WTC11 (cell line): ENCODE data around the gene R3HDM4. TPM values are rescaled to one million over a fixed set of nuclear protein-coding genes. Genes with fewer than 3 reads are reported as not detected.
A peak's percentile ranks its signal among the peaks of the same experiment; 100 is the strongest.

Experiments
- ATAC-seq: fragments of 200-7000 bp; cut with Tn5 transposase; 2 replicates; pipeline ENCODE4 v1.10.0; 2021; ENCODE audit warnings: mild to moderate bottlenecking, moderate library complexity
- CTCF ChIA-PET: fragments of 300-600 bp; sonication (Branson Sonifier 250); formaldehyde crosslinking; loops from one replicate; lab custom pipeline; 2021; ENCODE audit warnings: antibody characterized with exemption; lab: Charles Lee
- POLR2A ChIA-PET: fragments of 350-600 bp; sonication (Branson Sonifier 250); formaldehyde crosslinking; loops from one replicate; lab custom pipeline; 2021; ENCODE audit warnings: antibody characterized with exemption; lab: Charles Lee
- DNase-seq: peaks from one replicate; pipeline ENCODE4 v3.0.0; 2021; ENCODE audit warnings: low spot score
- H3K27ac Mint-ChIP-seq: 2 replicates; pipeline ENCODE4 v1.8.0; 2021; ENCODE audit warnings: mixed read lengths
- H3K27me3 Mint-ChIP-seq: 2 replicates; pipeline ENCODE4 v1.8.0; 2021; ENCODE audit warnings: low read depth, mild to moderate bottlenecking, moderate library complexity, mixed read lengths
- H3K36me3 Mint-ChIP-seq: 2 replicates; pipeline ENCODE4 v1.8.0; 2021; ENCODE audit warnings: mixed read lengths
- H3K4me1 Mint-ChIP-seq: 2 replicates; pipeline ENCODE4 v1.8.0; 2022; ENCODE audit warnings: mixed read lengths
- H3K4me3 Mint-ChIP-seq: 2 replicates; pipeline ENCODE4 v1.8.0; 2021; ENCODE audit warnings: mild to moderate bottlenecking, moderate library complexity, mixed read lengths
- H3K9me3 Mint-ChIP-seq: 2 replicates; pipeline ENCODE4 v1.8.0; 2021; ENCODE audit warnings: mixed read lengths
- CREM ChIP-seq: sonication (generic); formaldehyde crosslinking; IDR thresholded peaks from 2 replicates; pipeline ENCODE4 v1.8.1; 2022; ENCODE audit warnings: mild to moderate bottlenecking, missing genetic modification reagents, moderate library complexity
- ELF4 ChIP-seq: sonication (generic); formaldehyde crosslinking; IDR thresholded peaks from 2 replicates; pipeline ENCODE4 v1.8.1; 2022; ENCODE audit warnings: low read depth, mild to moderate bottlenecking, moderate library complexity, missing genetic modification reagents
- FOXP1 ChIP-seq: sonication (generic); formaldehyde crosslinking; IDR thresholded peaks from 2 replicates; pipeline ENCODE4 v1.8.0; 2022; ENCODE audit warnings: missing genetic modification reagents, mild to moderate bottlenecking, moderate library complexity, borderline replicate concordance
- NFYB ChIP-seq: sonication (generic); formaldehyde crosslinking; conservative IDR thresholded peaks from 2 replicates; pipeline ENCODE4 v1.8.0; 2022; ENCODE audit warnings: low read depth, missing genetic modification reagents
- RELA ChIP-seq: sonication (generic); formaldehyde crosslinking; IDR thresholded peaks from 2 replicates; pipeline ENCODE4 v1.8.1; 2022; ENCODE audit warnings: missing genetic modification reagents, mild to moderate bottlenecking, borderline replicate concordance
- SMAD4 ChIP-seq: sonication (generic); formaldehyde crosslinking; IDR thresholded peaks from 2 replicates; pipeline ENCODE4 v1.8.0; 2022; ENCODE audit warnings: mild to moderate bottlenecking, missing genetic modification reagents
- TEAD4 ChIP-seq: sonication (generic); formaldehyde crosslinking; IDR thresholded peaks from 2 replicates; pipeline ENCODE4 v1.8.0; 2022; ENCODE audit warnings: mild to moderate bottlenecking, missing genetic modification reagents
- ZBTB21 ChIP-seq: sonication (generic); formaldehyde crosslinking; IDR thresholded peaks from 2 replicates; pipeline ENCODE4 v1.8.1; 2023; ENCODE audit warnings: mild to moderate bottlenecking, missing genetic modification reagents, borderline replicate concordance
- ZNF219 ChIP-seq: sonication (generic); formaldehyde crosslinking; IDR thresholded peaks from 2 replicates; pipeline ENCODE4 v1.8.0; 2023; ENCODE audit warnings: missing genetic modification reagents, mild to moderate bottlenecking, borderline replicate concordance
- ZNF263 ChIP-seq: sonication (generic); formaldehyde crosslinking; IDR thresholded peaks from 2 replicates; pipeline ENCODE4 v1.8.1; 2022; ENCODE audit warnings: low read depth, mild to moderate bottlenecking, moderate library complexity, missing genetic modification reagents
- ZNF416 ChIP-seq: fragments of 250-450 bp; sonication (Bioruptor Pico); IDR thresholded peaks from 2 replicates; pipeline ENCODE4 v1.9.0; 2021; ENCODE audit warnings: mild to moderate bottlenecking, inconsistent platforms
- total RNA-seq: library from RNA; stranded (reverse); gene quantifications from 3 replicates; pipeline ENCODE4 v1.2.3, GENCODE V29; 2021
- TF ChIP-seq, protein P1 (sequence below): fragments of 200-600 bp; IDR thresholded peaks from 2 replicates; pipeline ENCODE4 v1.8.0; 2022; ENCODE audit warnings: antibody characterized with exemption
- TF ChIP-seq, protein P2 (sequence below): fragments of 250-450 bp; sonication (Bioruptor Pico); IDR thresholded peaks from 2 replicates; pipeline ENCODE4 v1.9.0; 2021; ENCODE audit warnings: moderate library complexity, mild to moderate bottlenecking, inconsistent platforms, borderline replicate concordance
- TF ChIP-seq, protein P3 (sequence below): sonication (generic); formaldehyde crosslinking; IDR thresholded peaks from 2 replicates; pipeline ENCODE4 v1.8.0; 2022; ENCODE audit warnings: mild to moderate bottlenecking, missing genetic modification reagents
- TF ChIP-seq, protein P4 (sequence below): sonication (generic); formaldehyde crosslinking; conservative IDR thresholded peaks from 2 replicates; pipeline ENCODE4 v1.8.1; 2023; ENCODE audit warnings: mild to moderate bottlenecking, low read depth, missing genetic modification reagents, moderate library complexity

The R3HDM4 gene
- total RNA-seq, 1 experiment from 2014 or later = 99.5 TPM

DNA sequence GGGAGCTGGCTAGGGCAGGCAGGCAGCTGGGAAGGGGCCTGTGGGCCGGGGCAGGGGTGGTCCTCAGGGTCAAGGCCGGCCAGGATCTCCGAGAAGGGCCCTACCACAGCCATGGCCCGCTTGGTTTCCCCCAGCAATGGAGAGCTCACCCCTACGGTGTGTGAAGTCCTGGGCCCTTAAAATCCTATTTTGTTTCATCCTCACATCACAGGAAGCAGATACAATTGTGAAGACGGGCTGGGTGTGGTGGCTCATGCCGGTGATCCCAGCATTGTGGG lies 11.0 kb downstream of the R3HDM4 start:
- H3K4me3 Mint-ChIP-seq = no peak overlapping the region
- no peak for ATAC-seq
- 0 out of 2 replicates have a peak, but pooled peaks cover 6% of the 10 kb centered on the region for H3K36me3 Mint-ChIP-seq
- ChIA-PET CTCF (interaction anchor here (1.1 kb wide), 1 partner anchor 17 kb away, joined by 3 read pairs; no protein-coding TSS in a partner anchor), POLR2A (no interaction called here)
- TF ChIP-seq, protein P1, sequence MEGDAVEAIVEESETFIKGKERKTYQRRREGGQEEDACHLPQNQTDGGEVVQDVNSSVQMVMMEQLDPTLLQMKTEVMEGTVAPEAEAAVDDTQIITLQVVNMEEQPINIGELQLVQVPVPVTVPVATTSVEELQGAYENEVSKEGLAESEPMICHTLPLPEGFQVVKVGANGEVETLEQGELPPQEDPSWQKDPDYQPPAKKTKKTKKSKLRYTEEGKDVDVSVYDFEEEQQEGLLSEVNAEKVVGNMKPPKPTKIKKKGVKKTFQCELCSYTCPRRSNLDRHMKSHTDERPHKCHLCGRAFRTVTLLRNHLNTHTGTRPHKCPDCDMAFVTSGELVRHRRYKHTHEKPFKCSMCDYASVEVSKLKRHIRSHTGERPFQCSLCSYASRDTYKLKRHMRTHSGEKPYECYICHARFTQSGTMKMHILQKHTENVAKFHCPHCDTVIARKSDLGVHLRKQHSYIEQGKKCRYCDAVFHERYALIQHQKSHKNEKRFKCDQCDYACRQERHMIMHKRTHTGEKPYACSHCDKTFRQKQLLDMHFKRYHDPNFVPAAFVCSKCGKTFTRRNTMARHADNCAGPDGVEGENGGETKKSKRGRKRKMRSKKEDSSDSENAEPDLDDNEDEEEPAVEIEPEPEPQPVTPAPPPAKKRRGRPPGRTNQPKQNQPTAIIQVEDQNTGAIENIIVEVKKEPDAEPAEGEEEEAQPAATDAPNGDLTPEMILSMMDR = no peak
- no peak for TF ChIP-seq ZNF416 (CRISPR knock-in tag)
- no peak for TF ChIP-seq CREM
- no peak for TF ChIP-seq ZNF219 (CRISPR knock-in tag)
- H3K27ac Mint-ChIP-seq = no peak overlapping the region
- no peaks in the 10 kb centered on the region for H3K9me3 Mint-ChIP-seq
- DNase-seq = no peak
- no peaks in the 10 kb centered on the region for H3K27me3 Mint-ChIP-seq
- H3K4me1 Mint-ChIP-seq = peaks cover 2% of the 10 kb centered on the region; the same call in 1 of the 2 replicates

DNA sequence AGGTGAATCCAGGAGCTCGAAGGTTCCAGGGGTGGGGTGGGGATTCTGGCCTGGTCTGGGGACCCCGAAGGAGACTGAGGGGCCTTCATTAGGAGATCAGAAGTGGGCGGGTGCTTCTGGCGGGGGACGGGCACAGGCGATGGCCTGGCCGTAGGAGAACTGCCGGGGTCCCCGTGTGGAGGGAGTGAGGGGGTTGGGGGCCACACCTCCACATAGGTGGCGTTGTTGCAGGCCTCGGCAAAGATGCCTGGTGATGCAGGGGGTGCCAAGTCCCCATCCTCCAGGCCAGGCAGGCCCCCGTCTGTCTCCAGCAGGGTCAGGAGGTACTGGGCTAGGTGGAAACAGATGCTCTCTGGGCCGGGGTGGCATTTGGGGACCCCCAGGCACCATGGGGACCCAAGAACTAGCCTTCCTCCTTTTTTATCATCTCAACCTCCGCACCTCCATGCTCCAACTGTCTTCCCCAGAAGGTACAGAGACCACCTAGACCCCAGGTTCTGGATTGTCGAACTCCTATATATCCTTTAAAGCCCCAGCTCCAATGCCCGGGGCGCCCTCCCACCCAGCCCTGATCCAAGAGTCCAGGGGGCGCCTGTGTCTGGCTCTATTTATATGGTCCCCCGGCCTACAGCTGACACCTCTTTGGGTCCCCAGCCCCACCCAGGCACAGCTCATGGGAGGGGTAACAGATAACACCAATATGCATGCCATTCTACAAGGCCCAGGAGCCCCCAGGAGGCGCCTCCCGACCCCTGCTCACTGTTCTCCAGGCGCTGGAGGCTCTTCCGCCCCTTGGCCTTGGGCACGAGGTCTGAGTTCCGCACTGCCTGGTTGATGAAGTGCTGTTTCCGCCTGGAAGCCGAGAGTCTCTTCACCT lies 11.6 kb downstream of the R3HDM4 start:
- H3K27ac Mint-ChIP-seq = no peak overlapping the region
- CTCF ChIA-PET = interaction anchor here (1.1 kb wide), 1 partner anchor 18 kb away, joined by 3 read pairs; no protein-coding TSS in a partner anchor

DNA sequence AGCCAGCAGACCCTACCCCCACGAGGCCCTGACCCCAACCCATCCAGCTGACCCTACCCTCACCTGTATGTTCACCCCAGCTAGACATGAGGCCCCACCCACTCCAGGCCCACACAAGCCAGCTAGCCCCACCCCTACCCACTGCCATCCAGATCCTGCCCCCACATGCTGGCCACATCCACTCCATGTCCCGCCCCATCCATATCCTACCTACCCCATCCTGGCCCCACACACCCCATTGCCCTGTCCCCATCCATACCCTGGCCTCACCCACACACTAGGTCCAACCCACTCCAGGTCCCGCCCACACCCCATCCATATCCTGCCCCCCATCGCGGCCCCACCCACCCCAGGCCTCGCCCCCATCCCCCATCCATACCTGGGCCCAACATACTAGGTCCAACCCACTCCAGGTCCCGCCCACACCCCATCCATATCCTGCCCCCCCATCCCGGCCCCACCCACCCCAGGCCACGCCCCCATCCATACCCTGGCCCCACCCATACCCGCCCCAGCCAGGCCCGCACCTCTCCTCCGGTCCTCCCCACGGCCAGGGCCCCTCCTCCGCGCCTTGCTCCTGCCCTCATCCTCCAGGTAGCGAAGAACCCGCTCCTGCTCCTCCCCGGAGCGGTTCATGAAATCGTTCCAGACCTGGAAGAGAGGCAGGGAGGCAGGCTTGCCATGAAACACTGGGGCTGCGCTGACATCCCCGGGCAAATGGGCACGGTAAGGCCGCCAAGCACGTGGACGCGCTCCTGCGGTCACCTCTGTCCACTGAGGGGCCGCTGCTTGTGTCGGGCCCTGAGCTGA lies 12.5 kb downstream of the R3HDM4 start:
- peak; percentile 73 for DNase-seq
- no peak for TF ChIP-seq FOXP1 (CRISPR knock-in tag)
- TF ChIP-seq ZNF263 = peak; percentile 92
- peaks cover 2% of the 10 kb centered on the region; the same call in 1 of the 2 replicates for H3K4me1 Mint-ChIP-seq
- H3K27ac Mint-ChIP-seq = no peak overlapping the region
- no peaks in the 10 kb centered on the region for H3K27me3 Mint-ChIP-seq
- H3K4me3 Mint-ChIP-seq = no peak overlapping the region
- peak; percentile 79 for ATAC-seq
- POLR2A ChIA-PET = no interaction called here
- no peaks in the 10 kb centered on the region for H3K9me3 Mint-ChIP-seq
- CTCF ChIA-PET = no interaction called here
- 0 out of 2 replicates have a peak, but pooled peaks cover 6% of the 10 kb centered on the region for H3K36me3 Mint-ChIP-seq

More for the DNA sequence above, 11.6 kb downstream of the R3HDM4 start:
- Mint-ChIP-seq H3K36me3 (0 out of 2 replicates have a peak, but pooled peaks cover 6% of the 10 kb centered on the region), H3K4me3 (no peak overlapping the region), H3K4me1 (peaks cover 2% of the 10 kb centered on the region; the same call in 1 of the 2 replicates), H3K27me3 (no peaks in the 10 kb centered on the region), H3K9me3 (no peaks in the 10 kb centered on the region)
- ATAC-seq (no peak), DNase-seq (no peak)
- TF ChIP-seq, protein P2, sequence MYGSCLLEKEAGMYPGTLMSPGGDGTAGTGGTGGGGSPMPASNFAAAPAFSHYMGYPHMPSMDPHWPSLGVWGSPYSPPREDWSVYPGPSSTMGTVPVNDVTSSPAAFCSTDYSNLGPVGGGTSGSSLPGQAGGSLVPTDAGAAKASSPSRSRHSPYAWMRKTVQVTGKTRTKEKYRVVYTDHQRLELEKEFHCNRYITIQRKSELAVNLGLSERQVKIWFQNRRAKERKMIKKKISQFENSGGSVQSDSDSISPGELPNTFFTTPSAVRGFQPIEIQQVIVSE (CRISPR knock-in tag) = no peak
- TF ChIP-seq RELA (CRISPR knock-in tag) = no peak
- TF ChIP-seq, protein P3, sequence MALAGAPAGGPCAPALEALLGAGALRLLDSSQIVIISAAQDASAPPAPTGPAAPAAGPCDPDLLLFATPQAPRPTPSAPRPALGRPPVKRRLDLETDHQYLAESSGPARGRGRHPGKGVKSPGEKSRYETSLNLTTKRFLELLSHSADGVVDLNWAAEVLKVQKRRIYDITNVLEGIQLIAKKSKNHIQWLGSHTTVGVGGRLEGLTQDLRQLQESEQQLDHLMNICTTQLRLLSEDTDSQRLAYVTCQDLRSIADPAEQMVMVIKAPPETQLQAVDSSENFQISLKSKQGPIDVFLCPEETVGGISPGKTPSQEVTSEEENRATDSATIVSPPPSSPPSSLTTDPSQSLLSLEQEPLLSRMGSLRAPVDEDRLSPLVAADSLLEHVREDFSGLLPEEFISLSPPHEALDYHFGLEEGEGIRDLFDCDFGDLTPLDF = no peak
- no peak for TF ChIP-seq ELF4
- TF ChIP-seq, protein P4, sequence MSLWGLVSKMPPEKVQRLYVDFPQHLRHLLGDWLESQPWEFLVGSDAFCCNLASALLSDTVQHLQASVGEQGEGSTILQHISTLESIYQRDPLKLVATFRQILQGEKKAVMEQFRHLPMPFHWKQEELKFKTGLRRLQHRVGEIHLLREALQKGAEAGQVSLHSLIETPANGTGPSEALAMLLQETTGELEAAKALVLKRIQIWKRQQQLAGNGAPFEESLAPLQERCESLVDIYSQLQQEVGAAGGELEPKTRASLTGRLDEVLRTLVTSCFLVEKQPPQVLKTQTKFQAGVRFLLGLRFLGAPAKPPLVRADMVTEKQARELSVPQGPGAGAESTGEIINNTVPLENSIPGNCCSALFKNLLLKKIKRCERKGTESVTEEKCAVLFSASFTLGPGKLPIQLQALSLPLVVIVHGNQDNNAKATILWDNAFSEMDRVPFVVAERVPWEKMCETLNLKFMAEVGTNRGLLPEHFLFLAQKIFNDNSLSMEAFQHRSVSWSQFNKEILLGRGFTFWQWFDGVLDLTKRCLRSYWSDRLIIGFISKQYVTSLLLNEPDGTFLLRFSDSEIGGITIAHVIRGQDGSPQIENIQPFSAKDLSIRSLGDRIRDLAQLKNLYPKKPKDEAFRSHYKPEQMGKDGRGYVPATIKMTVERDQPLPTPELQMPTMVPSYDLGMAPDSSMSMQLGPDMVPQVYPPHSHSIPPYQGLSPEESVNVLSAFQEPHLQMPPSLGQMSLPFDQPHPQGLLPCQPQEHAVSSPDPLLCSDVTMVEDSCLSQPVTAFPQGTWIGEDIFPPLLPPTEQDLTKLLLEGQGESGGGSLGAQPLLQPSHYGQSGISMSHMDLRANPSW = no peak
- TF ChIP-seq ZBTB21 = no peak
- TF ChIP-seq TEAD4 (CRISPR knock-in tag) = no peak
- no peak for TF ChIP-seq SMAD4
- no peak for TF ChIP-seq NFYB (CRISPR knock-in tag)
- POLR2A ChIA-PET = no interaction called here
